SK-N-MC (cell line): ENCODE results near the gene DDI1.

Experiments used
- EZH2 ChIP-seq: fragments of 200-600 bp; sonication (generic); IDR thresholded peaks from one replicate; pipeline ENCODE4 v1.6.1; 2017; ENCODE audit warnings: antibody characterized with exemption
- POLR2AphosphoS5 ChIP-seq: IDR thresholded peaks from 2 replicates; pipeline ENCODE4 v1.6.1; 2012; ENCODE audit warnings: mild to moderate bottlenecking, low read depth, low read length, borderline replicate concordance

- no peak for TF ChIP-seq POLR2AphosphoS5
- no peak for TF ChIP-seq EZH2
Measured at GRCh38 chr11:104073950-104074705, 37.7 kb downstream of the DDI1 start.
